HEK293 (cell line): ENCODE measurements around the gene SLC25A26.

Experiments
- CTCF ChIP-seq: fragments of 450-650 bp; formaldehyde crosslinking; IDR thresholded peaks from 2 replicates; pipeline ENCODE4 v1.5.1; 2016; ENCODE audit warnings: missing biosample characterization, missing genetic modification characterization
- GLIS2 ChIP-seq: fragments of 450-650 bp; formaldehyde crosslinking; IDR thresholded peaks from 2 replicates; pipeline ENCODE4 v1.5.1; 2016; ENCODE audit warnings: missing biosample characterization, missing genetic modification characterization
- KLF10 ChIP-seq: fragments of 450-650 bp; IDR thresholded peaks from 2 replicates; pipeline ENCODE4 v1.5.1; 2018; ENCODE audit warnings: missing biosample characterization, mild to moderate bottlenecking, missing genetic modification characterization
- MZF1 ChIP-seq: fragments of 450-650 bp; formaldehyde crosslinking; IDR thresholded peaks from 2 replicates; pipeline ENCODE4 v1.5.1; 2017; ENCODE audit warnings: missing biosample characterization, missing genetic modification characterization, borderline replicate concordance
- SP2 ChIP-seq: fragments of 450-650 bp; formaldehyde crosslinking; IDR thresholded peaks from 2 replicates; pipeline ENCODE4 v1.5.1; 2016; ENCODE audit warnings: missing biosample characterization, missing genetic modification characterization
- ZBTB1 ChIP-seq: fragments of 450-650 bp; formaldehyde crosslinking; IDR thresholded peaks from 2 replicates; pipeline ENCODE4 v1.5.1; 2016; ENCODE audit warnings: missing biosample characterization, missing genetic modification characterization
- ZBTB11 ChIP-seq: fragments of 450-650 bp; formaldehyde crosslinking; conservative IDR thresholded peaks from 2 replicates; pipeline ENCODE4 v1.5.1; 2016; ENCODE audit warnings: low read depth, missing biosample characterization, missing genetic modification characterization
- ZBTB49 ChIP-seq: fragments of 450-650 bp; formaldehyde crosslinking; IDR thresholded peaks from 2 replicates; pipeline ENCODE4 v1.5.1; 2016; ENCODE audit warnings: missing biosample characterization, missing genetic modification characterization, low read depth
- ZNF138 ChIP-seq: fragments of 450-650 bp; formaldehyde crosslinking; IDR thresholded peaks from 2 replicates; pipeline ENCODE4 v1.5.1; 2016; ENCODE audit warnings: missing biosample characterization, missing genetic modification characterization, borderline replicate concordance
- ZNF211 ChIP-seq: fragments of 450-650 bp; formaldehyde crosslinking; IDR thresholded peaks from 2 replicates; pipeline ENCODE4 v1.5.1; 2016; ENCODE audit warnings: low read depth, missing biosample characterization, missing genetic modification characterization
- ZNF274 ChIP-seq, 2 experiments: fragments of 200-500 bp in 1 of 2; fragments of 450-650 bp in 1 of 2; sonication (Bioruptor generic) in 1 of 2; formaldehyde crosslinking in 1 of 2; IDR thresholded peaks; 2 replicates each; pipeline versions ENCODE4 v1.5.1 to v1.6.1; 2014 to 2016; ENCODE audit warnings: borderline replicate concordance in 1 of 2, inconsistent platforms in 1 of 2, low read length in 1 of 2, missing biosample characterization in 1 of 2, missing genetic modification characterization in 1 of 2
- ZNF449 ChIP-seq: fragments of 450-650 bp; formaldehyde crosslinking; IDR thresholded peaks from 2 replicates; pipeline ENCODE4 v1.5.1; 2017; ENCODE audit warnings: missing biosample characterization, mild to moderate bottlenecking, missing genetic modification characterization, moderate library complexity

GRCh38 chr3:66366747-66367146, 145.9 kb downstream of the SLC25A26 start:
- no peak for TF ChIP-seq GLIS2
- no peak for TF ChIP-seq CTCF (tag by site-specific recombination)
- no peak for TF ChIP-seq ZBTB49 (tag by site-specific recombination)
- TF ChIP-seq ZNF138 (tag by site-specific recombination) = no peak
- no peak for TF ChIP-seq ZBTB1 (tag by site-specific recombination)
- TF ChIP-seq SP2 (tag by site-specific recombination) = no peak
- TF ChIP-seq ZNF274 (IDR thresholded peaks at IDR 0.05; ENCODE audit: low read length) = no peak
- TF ChIP-seq ZNF274 (tag by site-specific recombination; IDR thresholded peaks at IDR 0.05; ENCODE audit: borderline replicate concordance) = no peak
- no peak for TF ChIP-seq ZBTB11 (tag by site-specific recombination)
- no peak for TF ChIP-seq MZF1 (tag by site-specific recombination)
- no peak for TF ChIP-seq ZNF449 (tag by site-specific recombination)
- no peak for TF ChIP-seq KLF10 (tag by site-specific recombination)
- no peak for TF ChIP-seq ZNF211
